ENCODE results near the gene TGFBR1. TPM values are rescaled to one million over a fixed set of nuclear protein-coding genes. Genes with fewer than 3 reads are reported as not detected.
"Not testable (repeated sequence)": the region's sequence is repeated elsewhere in the genome, so short reads cannot be mapped to it uniquely, and the experiment has no call there.

Gene TGFBR1
- total RNA-seq, 1 experiment from 2014 or later = 17.9 TPM

DNA sequence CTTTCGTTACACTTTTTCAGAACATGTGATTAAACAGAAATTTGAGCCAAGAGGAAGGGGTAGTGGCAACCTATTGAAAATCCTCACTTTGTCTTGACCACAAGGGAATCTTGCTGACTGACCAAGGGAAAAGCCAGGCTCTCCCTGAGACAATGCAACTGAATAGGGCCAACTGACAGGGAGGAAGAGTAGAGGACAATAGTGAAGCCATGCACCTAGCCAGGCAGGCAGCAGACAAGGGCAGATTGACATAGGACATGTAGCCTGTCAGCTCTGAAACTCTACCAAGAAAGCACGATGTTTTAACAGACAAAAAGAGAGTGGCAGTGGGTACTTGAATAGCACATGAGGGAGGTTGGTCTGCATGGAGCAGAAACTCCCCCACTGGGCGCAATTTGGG lies 8.5 kb upstream of the TGFBR1 start:
- no peaks in the 10 kb centered on the region for H3K79me2 ChIP-seq (ENCODE audit: low read length)
- DNase-seq = no peak
- no peaks in the 10 kb centered on the region for H3K9me2 ChIP-seq (replicated peaks; ENCODE audit: insufficient read depth, low read length)
- H3K36me3 ChIP-seq (ENCODE audit: insufficient read depth, low read length) = no peaks in the 10 kb centered on the region
- H2AFZ ChIP-seq (ENCODE audit: low read length) = no peak overlapping the region
- no peaks in the 10 kb centered on the region for H3K27me3 ChIP-seq (ENCODE audit: low read length)
- no peaks in the 10 kb centered on the region for H4K20me1 ChIP-seq (ENCODE audit: insufficient read depth, low read depth, low read length)
- H3K27ac ChIP-seq (ENCODE audit: low read length) = no peak overlapping the region
- no peak overlapping the region for H3K9ac ChIP-seq (ENCODE audit: low read length)
- no peak overlapping the region for H3K4me2 ChIP-seq (ENCODE audit: low read depth, low read length, poor library complexity, severe bottlenecking)
- no peak overlapping the region for H3K4me3 ChIP-seq (ENCODE audit: low read length)
- no peaks in the 10 kb centered on the region for H3K9me3 ChIP-seq (ENCODE audit: low read length)
- H3K4me1 ChIP-seq (ENCODE audit: low read length) = no peaks in the 10 kb centered on the region

DNA sequence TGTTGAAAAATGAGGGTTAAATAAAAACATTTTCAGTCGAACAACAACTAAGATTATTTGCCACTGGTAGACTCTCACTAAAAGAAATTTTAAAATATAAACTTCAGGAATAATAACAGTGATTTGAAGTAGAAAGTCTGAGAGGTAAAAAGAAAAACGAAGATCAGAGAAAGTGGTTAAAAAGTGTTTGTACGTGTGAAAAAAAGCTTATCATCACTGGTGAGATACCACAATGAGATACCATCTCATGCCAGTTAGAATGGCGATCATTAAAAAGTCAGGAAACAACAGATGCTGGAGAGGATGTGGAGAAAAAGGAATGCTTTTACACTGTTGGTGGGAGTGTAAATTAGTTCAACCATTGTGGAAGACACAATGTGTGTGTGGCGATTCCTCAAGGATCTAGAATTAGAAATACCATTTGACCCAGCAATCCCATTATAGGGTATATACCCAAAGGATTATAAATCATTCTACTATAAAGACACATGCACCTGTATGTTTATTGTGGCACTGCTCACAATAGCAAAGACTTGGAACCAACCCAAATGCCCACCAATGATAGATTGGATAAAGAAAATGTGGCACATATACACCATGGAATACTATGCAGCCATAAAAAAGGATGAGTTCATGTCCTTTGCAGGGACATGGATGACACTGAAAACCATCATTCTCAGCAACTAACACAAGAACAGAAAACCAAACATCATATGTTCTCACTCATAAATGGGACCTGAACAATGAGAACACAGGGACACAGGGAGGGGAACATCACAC lies 4.9 kb upstream of the TGFBR1 start:
- H3K27me3 ChIP-seq (ENCODE audit: low read length); H2AFZ ChIP-seq (ENCODE audit: low read length); H3K9me2 ChIP-seq (replicated peaks; ENCODE audit: insufficient read depth, low read length); H3K79me2 ChIP-seq (ENCODE audit: low read length); DNase-seq; H3K9ac ChIP-seq (ENCODE audit: low read length); H3K4me2 ChIP-seq (ENCODE audit: low read depth, low read length, poor library complexity, severe bottlenecking); H3K36me3 ChIP-seq (ENCODE audit: insufficient read depth, low read length); H3K9me3 ChIP-seq (ENCODE audit: low read length); H3K27ac ChIP-seq (ENCODE audit: low read length); H3K4me3 ChIP-seq (ENCODE audit: low read length); H3K4me1 ChIP-seq (ENCODE audit: low read length); H4K20me1 ChIP-seq (ENCODE audit: insufficient read depth, low read depth, low read length): not testable (repeated sequence)

DNA sequence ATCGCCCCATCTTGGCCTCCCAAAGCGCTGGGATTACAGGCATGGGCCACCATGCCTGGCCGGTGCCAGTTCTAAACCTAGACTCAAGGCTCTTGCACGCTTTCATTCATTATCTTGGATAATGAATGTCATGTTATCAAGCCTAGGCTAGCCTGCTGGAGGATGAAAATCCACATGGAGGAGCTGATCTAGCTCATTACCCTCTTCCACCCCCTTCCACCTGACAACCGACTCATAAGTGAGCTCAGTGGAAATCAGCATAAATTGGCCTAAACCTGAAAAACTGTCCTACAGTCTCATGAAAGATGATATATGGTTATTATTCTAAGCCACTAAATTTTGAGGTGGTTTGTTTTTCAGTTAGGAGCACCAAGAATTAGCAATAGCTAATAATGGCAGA lies 3.6 kb upstream of the TGFBR1 start:
- Histone ChIP-seq H3K4me3 (ENCODE audit: low read length) (no peak overlapping the region), H3K4me1 (ENCODE audit: low read length) (peaks cover 15% of the 10 kb centered on the region), H2AFZ (ENCODE audit: low read length) (no peak overlapping the region), H3K79me2 (ENCODE audit: low read length) (no peaks in the 10 kb centered on the region), H3K9me3 (ENCODE audit: low read length) (no peaks in the 10 kb centered on the region), H3K27me3 (ENCODE audit: low read length) (no peaks in the 10 kb centered on the region), H3K36me3 (ENCODE audit: insufficient read depth, low read length) (no peaks in the 10 kb centered on the region), H4K20me1 (ENCODE audit: insufficient read depth, low read depth, low read length) (peaks cover 6% of the 10 kb centered on the region), H3K27ac (ENCODE audit: low read length) (no peak overlapping the region), H3K4me2 (ENCODE audit: low read depth, low read length, poor library complexity, severe bottlenecking) (no peak overlapping the region), H3K9ac (ENCODE audit: low read length) (no peak overlapping the region), H3K9me2 (replicated peaks; ENCODE audit: insufficient read depth, low read length) (no peaks in the 10 kb centered on the region)
- DNase-seq = no peak

DNA sequence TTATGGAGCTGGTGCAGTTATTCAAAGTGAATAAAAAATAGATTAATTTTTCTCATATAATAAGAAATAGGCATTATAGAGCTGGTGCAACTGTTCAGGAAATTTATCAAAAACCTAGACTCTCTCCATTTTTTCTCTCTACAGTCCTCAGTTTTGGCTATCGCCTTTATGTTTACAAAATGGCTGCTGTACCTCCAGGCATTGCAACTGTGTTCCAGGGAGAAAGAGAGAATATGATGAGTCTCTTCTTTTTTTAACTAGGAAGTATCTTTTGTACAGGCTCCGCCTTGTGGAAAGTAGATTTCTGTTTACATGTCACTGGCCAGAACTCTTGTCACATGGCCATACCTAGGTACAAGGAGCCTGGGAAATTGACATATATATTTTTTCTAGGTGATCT lies 3.1 kb upstream of the TGFBR1 start:
- Histone ChIP-seq H4K20me1 (ENCODE audit: insufficient read depth, low read depth, low read length) (peaks cover 12% of the 10 kb centered on the region), H3K9me2 (replicated peaks; ENCODE audit: insufficient read depth, low read length) (no peaks in the 10 kb centered on the region), H3K79me2 (ENCODE audit: low read length) (no peaks in the 10 kb centered on the region), H3K4me2 (ENCODE audit: low read depth, low read length, poor library complexity, severe bottlenecking) (no peak overlapping the region), H3K9me3 (ENCODE audit: low read length) (no peaks in the 10 kb centered on the region), H3K27me3 (ENCODE audit: low read length) (no peaks in the 10 kb centered on the region), H3K4me1 (ENCODE audit: low read length) (peaks cover 15% of the 10 kb centered on the region), H3K36me3 (ENCODE audit: insufficient read depth, low read length) (no peaks in the 10 kb centered on the region), H3K4me3 (ENCODE audit: low read length) (no peak overlapping the region), H2AFZ (ENCODE audit: low read length) (no peak overlapping the region), H3K27ac (ENCODE audit: low read length) (no peak overlapping the region), H3K9ac (ENCODE audit: low read length) (no peak overlapping the region)
- no peak for DNase-seq

DNA sequence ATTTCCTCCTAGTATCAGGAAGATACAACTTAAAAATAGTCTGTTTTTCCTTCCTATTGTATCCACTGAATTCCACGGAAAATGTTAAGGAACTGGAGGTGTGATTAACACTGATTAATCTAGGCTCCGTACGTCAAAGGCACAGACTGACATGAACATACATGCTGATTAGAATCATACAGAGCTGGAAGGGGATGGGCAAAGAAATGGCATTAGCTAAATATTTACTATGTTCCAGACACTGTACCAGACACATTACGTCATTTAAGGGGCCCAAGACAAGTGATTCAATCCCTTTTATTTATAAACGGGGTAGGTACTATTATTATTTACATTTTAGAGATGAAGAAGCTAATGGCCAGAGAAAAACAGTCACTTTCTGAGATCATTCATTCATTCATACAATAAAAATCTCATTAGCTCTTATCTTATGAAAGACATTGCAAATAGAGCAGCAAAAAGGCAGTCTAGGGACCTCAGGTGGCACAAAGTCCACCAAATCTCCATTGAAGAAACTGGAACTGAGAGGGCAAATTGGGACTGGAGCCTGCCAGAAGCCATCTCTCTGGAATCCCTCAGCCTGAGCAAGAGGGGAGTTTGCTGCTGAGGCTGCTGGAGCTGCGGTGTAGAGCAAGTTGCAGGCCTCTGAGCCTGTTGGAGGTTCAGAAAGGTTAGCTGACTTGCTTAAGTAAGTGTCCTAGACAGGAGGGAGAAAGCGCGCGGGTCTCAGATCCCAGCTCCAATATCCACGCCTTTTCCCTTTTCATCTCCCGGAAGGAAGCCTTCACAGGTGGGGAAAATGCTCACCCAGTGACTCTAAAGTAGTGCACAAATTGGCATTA lies 1.6 kb upstream of the TGFBR1 start:
- H3K79me2 ChIP-seq (ENCODE audit: low read length) = no peaks in the 10 kb centered on the region
- H3K36me3 ChIP-seq (ENCODE audit: insufficient read depth, low read length) = no peaks in the 10 kb centered on the region
- H3K9me2 ChIP-seq (replicated peaks; ENCODE audit: insufficient read depth, low read length) = no peaks in the 10 kb centered on the region
- no peaks in the 10 kb centered on the region for H3K27me3 ChIP-seq (ENCODE audit: low read length)
- no peak overlapping the region for H3K4me2 ChIP-seq (ENCODE audit: low read depth, low read length, poor library complexity, severe bottlenecking)
- no peak overlapping the region for H3K27ac ChIP-seq (ENCODE audit: low read length)
- no peak overlapping the region for H3K9ac ChIP-seq (ENCODE audit: low read length)
- H3K4me3 ChIP-seq (ENCODE audit: low read length) = no peak overlapping the region
- H3K9me3 ChIP-seq (ENCODE audit: low read length) = no peaks in the 10 kb centered on the region
- peaks cover 15% of the 10 kb centered on the region for H3K4me1 ChIP-seq (ENCODE audit: low read length)
- H4K20me1 ChIP-seq (ENCODE audit: insufficient read depth, low read depth, low read length) = peaks cover 25% of the 10 kb centered on the region
- no peak overlapping the region for H2AFZ ChIP-seq (ENCODE audit: low read length)
- no peak for DNase-seq

DNA sequence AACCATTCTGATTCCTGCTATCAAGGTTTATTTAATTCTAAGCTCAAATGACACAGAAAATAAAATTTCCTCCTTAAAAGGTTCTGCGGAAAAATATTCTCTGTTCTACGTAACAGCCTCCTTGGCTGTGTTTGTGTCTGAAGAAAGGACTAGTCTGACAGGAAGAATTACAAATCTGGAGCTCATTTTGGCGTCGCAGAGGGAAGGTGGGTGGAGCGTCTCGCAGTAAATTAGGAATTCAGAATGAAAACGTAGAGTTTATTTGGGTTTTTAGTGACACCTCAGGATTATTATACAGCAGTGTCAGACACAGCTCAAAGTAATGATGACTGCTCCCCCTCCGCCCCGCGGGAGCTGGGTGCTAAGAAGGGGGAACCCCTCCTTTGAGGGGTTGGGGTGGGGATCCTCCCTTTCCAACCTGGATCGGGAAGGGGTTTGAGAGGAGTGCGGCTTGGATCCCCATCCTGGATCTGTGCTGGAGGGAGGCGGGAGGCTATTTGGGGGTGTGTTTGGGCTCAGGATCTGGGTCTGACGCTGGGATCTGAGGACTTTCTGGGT lies 933 bp upstream of the TGFBR1 start:
- H4K20me1 ChIP-seq (ENCODE audit: insufficient read depth, low read depth, low read length) = peaks cover 31% of the 10 kb centered on the region
- H2AFZ ChIP-seq (ENCODE audit: low read length) = peak overlapping the region; percentile 80
- peak overlapping the region; percentile 72 for H3K9ac ChIP-seq (ENCODE audit: low read length)
- H3K4me3 ChIP-seq (ENCODE audit: low read length) = peak overlapping the region; percentile 68
- peak overlapping the region; percentile 74 for H3K4me2 ChIP-seq (ENCODE audit: low read depth, low read length, poor library complexity, severe bottlenecking)
- no peaks in the 10 kb centered on the region for H3K9me3 ChIP-seq (ENCODE audit: low read length)
- no peak overlapping the region for H3K27ac ChIP-seq (ENCODE audit: low read length)
- peaks cover 15% of the 10 kb centered on the region for H3K4me1 ChIP-seq (ENCODE audit: low read length)
- no peaks in the 10 kb centered on the region for H3K9me2 ChIP-seq (replicated peaks; ENCODE audit: insufficient read depth, low read length)
- no peaks in the 10 kb centered on the region for H3K27me3 ChIP-seq (ENCODE audit: low read length)
- DNase-seq = no peak
- no peaks in the 10 kb centered on the region for H3K36me3 ChIP-seq (ENCODE audit: insufficient read depth, low read length)
- H3K79me2 ChIP-seq (ENCODE audit: low read length) = no peaks in the 10 kb centered on the region

DNA sequence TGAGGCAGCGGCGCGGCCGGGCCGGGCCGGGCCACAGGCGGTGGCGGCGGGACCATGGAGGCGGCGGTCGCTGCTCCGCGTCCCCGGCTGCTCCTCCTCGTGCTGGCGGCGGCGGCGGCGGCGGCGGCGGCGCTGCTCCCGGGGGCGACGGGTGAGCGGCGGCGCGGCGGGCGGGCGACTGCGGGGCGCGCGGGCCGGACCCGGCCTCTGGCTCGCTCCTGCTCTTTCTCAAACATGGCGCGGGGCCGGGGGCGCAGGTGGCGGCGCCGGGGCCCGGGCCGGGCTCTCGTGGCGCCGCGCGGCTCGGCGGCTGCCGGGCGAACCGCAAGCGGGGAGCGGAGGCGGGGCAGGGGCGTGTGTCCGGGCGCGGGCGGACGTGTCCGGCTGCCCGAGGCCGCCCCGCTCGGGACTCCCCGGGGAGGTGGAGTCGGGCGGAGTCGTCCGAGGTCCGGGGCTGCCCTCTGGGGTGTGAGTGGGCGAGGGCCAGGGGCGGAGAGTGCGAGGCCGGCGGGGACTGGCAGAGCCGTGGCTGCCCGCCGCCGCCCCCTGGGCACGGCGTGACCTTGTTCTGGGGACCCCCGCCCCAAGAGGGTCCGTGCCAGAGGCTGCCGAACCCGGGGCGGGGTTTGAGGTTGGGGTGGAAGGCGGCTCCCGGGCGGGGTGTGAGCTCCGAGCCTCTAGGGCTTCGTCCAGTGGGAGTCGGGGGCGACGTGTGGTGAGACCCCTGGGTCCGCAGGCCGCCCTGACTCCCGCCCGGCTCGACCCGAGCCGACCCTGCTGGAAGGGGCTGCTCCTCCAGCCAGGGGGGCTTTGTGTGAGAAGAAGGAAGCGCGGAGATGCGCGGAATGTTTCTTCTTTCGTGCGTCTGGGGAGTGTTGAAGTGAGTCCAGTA lies 485 bp downstream of the TGFBR1 start:
- Histone ChIP-seq H3K36me3 (ENCODE audit: insufficient read depth, low read length) (no peaks in the 10 kb centered on the region), H3K79me2 (ENCODE audit: low read length) (no peaks in the 10 kb centered on the region), H3K4me2 (ENCODE audit: low read depth, low read length, poor library complexity, severe bottlenecking) (peak overlapping the region; percentile 89), H3K27me3 (ENCODE audit: low read length) (no peaks in the 10 kb centered on the region), H3K4me1 (ENCODE audit: low read length) (peaks cover 15% of the 10 kb centered on the region), H3K4me3 (ENCODE audit: low read length) (peak overlapping the region; percentile 77), H3K9ac (ENCODE audit: low read length) (peak overlapping the region; percentile 69), H3K27ac (ENCODE audit: low read length) (no peak overlapping the region), H2AFZ (ENCODE audit: low read length) (no peak overlapping the region), H3K9me3 (ENCODE audit: low read length) (no peaks in the 10 kb centered on the region), H4K20me1 (ENCODE audit: insufficient read depth, low read depth, low read length) (peaks cover 33% of the 10 kb centered on the region), H3K9me2 (replicated peaks; ENCODE audit: insufficient read depth, low read length) (no peaks in the 10 kb centered on the region)
- DNase-seq = peak; percentile 63
